Loucy (cell line): ENCODE data around the gene HIP1.

ENCODE experiments used
- H2AFZ ChIP-seq: fragments of 200-600 bp; sonication (generic); 2 replicates; pipeline ENCODE4 v1.6.0; 2016; ENCODE audit warnings: antibody characterized with exemption, mild to moderate bottlenecking, low read length, moderate library complexity
- H3F3A ChIP-seq: fragments of 200-600 bp; 2 replicates; pipeline ENCODE4 v1.6.0; 2016; ENCODE audit warnings: antibody characterized with exemption, low read depth, mild to moderate bottlenecking
- H3K27me3 ChIP-seq: fragments of 200-600 bp; sonication (generic); 2 replicates; pipeline ENCODE4 v1.6.1; 2014; ENCODE audit warnings: low read length, mild to moderate bottlenecking; ENCODE audit not compliant: insufficient read depth, poor library complexity, severe bottlenecking
- H3K36me3 ChIP-seq: fragments of 200-600 bp; sonication (generic); 2 replicates; pipeline ENCODE4 v1.6.1; 2016; ENCODE audit warnings: low read length; ENCODE audit not compliant: insufficient read depth
- H3K4me1 ChIP-seq: fragments of 200-600 bp; sonication (generic); 2 replicates; pipeline ENCODE4 v1.5.1; 2014; ENCODE audit warnings: low read length, mild to moderate bottlenecking; ENCODE audit not compliant: insufficient read depth, poor library complexity, severe bottlenecking
- H3K4me2 ChIP-seq: fragments of 200-600 bp; sonication (generic); 2 replicates; pipeline ENCODE4 v1.6.0; 2014; ENCODE audit warnings: antibody characterized with exemption, low read length, low read depth, mild to moderate bottlenecking; ENCODE audit not compliant: poor library complexity, severe bottlenecking
- H3K4me3 ChIP-seq: fragments of 200-600 bp; sonication (generic); 2 replicates; pipeline ENCODE4 v1.5.1; 2014; ENCODE audit warnings: low read length, mild to moderate bottlenecking, mixed read lengths; ENCODE audit not compliant: poor library complexity, severe bottlenecking
- H3K79me2 ChIP-seq: fragments of 200-600 bp; sonication (generic); 2 replicates; pipeline ENCODE4 v1.6.1; 2014; ENCODE audit warnings: low read length; ENCODE audit not compliant: insufficient read depth
- H3K9ac ChIP-seq: fragments of 200-600 bp; sonication (generic); 2 replicates; pipeline ENCODE4 v1.6.0; 2014; ENCODE audit warnings: mild to moderate bottlenecking, low read depth, low read length, moderate library complexity; ENCODE audit not compliant: poor library complexity, severe bottlenecking
- H3K9me2 ChIP-seq: fragments of 200-600 bp; sonication (generic); replicated peaks from 2 replicates; pipeline ENCODE4 v1.6.1; 2016; ENCODE audit warnings: low read depth, low read length, mixed read lengths
- H3K9me3 ChIP-seq: fragments of 200-600 bp; sonication (generic); 2 replicates; pipeline ENCODE4 v1.6.1; 2014; ENCODE audit warnings: mild to moderate bottlenecking, antibody characterized with exemption, low read length, low read depth; ENCODE audit not compliant: insufficient read depth
- H4K20me1 ChIP-seq: fragments of 200-600 bp; sonication (generic); 2 replicates; pipeline ENCODE4 v1.6.0; 2014; ENCODE audit warnings: antibody characterized with exemption, low read length, mild to moderate bottlenecking; ENCODE audit not compliant: insufficient read depth, poor library complexity, severe bottlenecking
- EZH2phosphoT487 ChIP-seq: fragments of 200-600 bp; IDR thresholded peaks from 2 replicates; pipeline ENCODE4 v1.6.1; 2018; ENCODE audit warnings: antibody characterized with exemption, mild to moderate bottlenecking, moderate library complexity, borderline replicate concordance
- TF ChIP-seq, protein P1 (sequence below): fragments of 200-600 bp; sonication (generic); conservative IDR thresholded peaks from 2 replicates; pipeline ENCODE4 v1.5.1; 2014; ENCODE audit warnings: mild to moderate bottlenecking, antibody characterized with exemption, low read length

The HIP1 gene

GRCh38 chr7:75662579-75663301 lies 76.0 kb downstream of the HIP1 start:
- H3K27me3 ChIP-seq, result no peaks in the 10 kb centered on the region
- H3K79me2 ChIP-seq, result no peaks in the 10 kb centered on the region
- no peak overlapping the region for H3K9ac ChIP-seq
- H2AFZ ChIP-seq, result no peak overlapping the region
- H3K4me3 ChIP-seq, result no peak overlapping the region
- TF ChIP-seq, protein P1, sequence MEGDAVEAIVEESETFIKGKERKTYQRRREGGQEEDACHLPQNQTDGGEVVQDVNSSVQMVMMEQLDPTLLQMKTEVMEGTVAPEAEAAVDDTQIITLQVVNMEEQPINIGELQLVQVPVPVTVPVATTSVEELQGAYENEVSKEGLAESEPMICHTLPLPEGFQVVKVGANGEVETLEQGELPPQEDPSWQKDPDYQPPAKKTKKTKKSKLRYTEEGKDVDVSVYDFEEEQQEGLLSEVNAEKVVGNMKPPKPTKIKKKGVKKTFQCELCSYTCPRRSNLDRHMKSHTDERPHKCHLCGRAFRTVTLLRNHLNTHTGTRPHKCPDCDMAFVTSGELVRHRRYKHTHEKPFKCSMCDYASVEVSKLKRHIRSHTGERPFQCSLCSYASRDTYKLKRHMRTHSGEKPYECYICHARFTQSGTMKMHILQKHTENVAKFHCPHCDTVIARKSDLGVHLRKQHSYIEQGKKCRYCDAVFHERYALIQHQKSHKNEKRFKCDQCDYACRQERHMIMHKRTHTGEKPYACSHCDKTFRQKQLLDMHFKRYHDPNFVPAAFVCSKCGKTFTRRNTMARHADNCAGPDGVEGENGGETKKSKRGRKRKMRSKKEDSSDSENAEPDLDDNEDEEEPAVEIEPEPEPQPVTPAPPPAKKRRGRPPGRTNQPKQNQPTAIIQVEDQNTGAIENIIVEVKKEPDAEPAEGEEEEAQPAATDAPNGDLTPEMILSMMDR, result no peak
- TF ChIP-seq EZH2phosphoT487, result no peak
- H3K4me1 ChIP-seq, result no peaks in the 10 kb centered on the region
- no peaks in the 10 kb centered on the region for H3K9me2 ChIP-seq
- no peaks in the 10 kb centered on the region for H3F3A ChIP-seq
- no peak overlapping the region for H3K4me2 ChIP-seq
- no peaks in the 10 kb centered on the region for H3K9me3 ChIP-seq
- no peaks in the 10 kb centered on the region for H3K36me3 ChIP-seq
- no peaks in the 10 kb centered on the region for H4K20me1 ChIP-seq

DNA sequence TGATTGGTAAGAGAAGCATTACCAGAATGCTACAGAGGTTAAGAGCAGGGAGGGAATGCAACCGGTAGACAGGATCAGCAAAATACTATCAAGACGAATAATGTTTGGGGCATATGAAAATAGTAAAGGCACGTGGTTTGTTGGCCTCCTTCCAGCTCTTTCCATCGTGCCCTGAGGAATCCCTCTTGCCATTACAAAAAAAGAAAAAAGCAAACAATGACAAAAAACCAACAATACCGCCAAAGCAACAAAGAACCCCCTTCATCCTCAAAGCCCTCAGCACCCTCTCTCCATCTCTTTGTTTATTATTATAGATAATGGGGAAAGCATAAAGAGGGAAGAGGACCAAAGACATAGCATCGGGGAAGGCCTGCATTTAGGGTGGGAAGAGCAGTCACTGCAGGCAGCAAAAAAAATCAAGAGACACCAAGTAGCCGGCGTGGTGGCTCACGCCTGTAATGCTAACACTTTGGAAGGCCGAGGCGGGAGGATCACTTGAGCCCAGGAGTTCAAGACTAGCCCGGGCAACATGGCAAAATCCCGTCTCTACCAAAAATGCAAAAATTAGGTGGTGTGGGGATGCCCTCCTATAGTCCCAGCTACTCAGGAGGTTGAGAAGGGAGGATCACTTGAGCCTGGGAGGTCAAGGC lies 78.0 kb downstream of the HIP1 start:
- Histone ChIP-seq H3K36me3 (no peaks in the 10 kb centered on the region), H3K4me1 (no peaks in the 10 kb centered on the region), H4K20me1 (no peaks in the 10 kb centered on the region), H3K9me2 (no peaks in the 10 kb centered on the region), H3K4me2 (no peak overlapping the region), H3K79me2 (no peaks in the 10 kb centered on the region), H3F3A (no peaks in the 10 kb centered on the region), H3K9me3 (no peaks in the 10 kb centered on the region), H3K27me3 (no peaks in the 10 kb centered on the region), H2AFZ (no peak overlapping the region), H3K9ac (no peak overlapping the region), H3K4me3 (no peak overlapping the region)
- no peak for TF ChIP-seq EZH2phosphoT487
- TF ChIP-seq, protein P1, result no peak

- Histone ChIP-seq H3K4me3 (no peak overlapping the region), H3K36me3 (no peaks in the 10 kb centered on the region), H3K4me2 (no peak overlapping the region), H3K9me2 (no peaks in the 10 kb centered on the region), H3K9ac (no peak overlapping the region), H3K9me3 (no peaks in the 10 kb centered on the region), H4K20me1 (no peaks in the 10 kb centered on the region), H2AFZ (no peak overlapping the region), H3K27me3 (no peaks in the 10 kb centered on the region), H3F3A (no peaks in the 10 kb centered on the region), H3K4me1 (no peaks in the 10 kb centered on the region), H3K79me2 (no peaks in the 10 kb centered on the region)
- TF ChIP-seq EZH2phosphoT487, result no peak
- TF ChIP-seq, protein P1, result no peak
Observed at GRCh38 chr7:75658802-75659201, 79.9 kb downstream of the HIP1 start.
